Tibial nerve (tissue), 4 donors: ENCODE results near the gene NPR3. TPM values are rescaled to one million over a fixed set of nuclear protein-coding genes. Genes with fewer than 3 reads are reported as not detected.

Experiments
- DNase-seq, 2 donors: peaks; one replicate each; pipeline ENCODE4 v3.0.0-alpha.2; 2019; ENCODE audit warnings: low spot score in 2 of 2
- H3K27ac ChIP-seq, 4 donors: fragments of 200-600 bp; sonication (generic) in 3 of 4; one replicate each; pipeline ENCODE4 v1.5.1; 2017 to 2019; ENCODE audit warnings: mild to moderate bottlenecking in 1 of 4
- H3K27me3 ChIP-seq, 2 donors: fragments of 200-600 bp; sonication (generic) in 1 of 2; one replicate each; pipeline versions ENCODE4 v1.5.1 to v1.6.0; 2017 to 2019
- H3K36me3 ChIP-seq, 3 donors: fragments of 200-600 bp; sonication (generic); one replicate each; pipeline ENCODE4 v1.5.1; 2018 to 2019
- H3K4me1 ChIP-seq, 4 donors: fragments of 200-600 bp; sonication (generic) in 3 of 4; one replicate each; pipeline ENCODE4 v1.5.1; 2017 to 2019
- H3K4me3 ChIP-seq, 4 donors: fragments of 200-600 bp; sonication (generic) in 3 of 4; one replicate each; pipeline ENCODE4 v1.5.1; 2017 to 2019; ENCODE audit warnings: mild to moderate bottlenecking in 1 of 4, moderate library complexity in 1 of 4
- H3K9me3 ChIP-seq, 4 donors: fragments of 200-600 bp; sonication (generic) in 3 of 4; one replicate each; pipeline ENCODE4 v1.5.1; 2017 to 2019
- EP300 ChIP-seq, 2 donors: sonication (generic); formaldehyde crosslinking; IDR thresholded peaks; one replicate each; pipeline ENCODE4 v1.6.1; 2017; ENCODE audit warnings: antibody characterized with exemption in 2 of 2, mild to moderate bottlenecking in 1 of 2
- POLR2A ChIP-seq, 2 donors: fragments of 450-650 bp; IDR thresholded peaks; one replicate each; pipeline ENCODE4 v1.6.1; 2017; ENCODE audit warnings: antibody characterized with exemption in 2 of 2, mild to moderate bottlenecking in 2 of 2, moderate library complexity in 2 of 2
- WGBS, 2 donors: methylation state at CpG; one replicate each; pipeline ENCODE4 v1.1.5; 2018; 5-methylcytosine and 5-hydroxymethylcytosine counted together
- total RNA-seq, 4 donors: library from RNA; depleted of rRNA; stranded (reverse); fragments of >200 nt; gene quantifications; one replicate each; pipeline ENCODE4 v1.1.0, GENCODE V29; 2016
- TF ChIP-seq, protein P1 (sequence below), 5 experiments: fragments of 200-600 bp in 3 of 5; fragments of 450-650 bp in 2 of 5; sonication (generic) in 3 of 5; IDR thresholded peaks; one replicate each; pipeline ENCODE4 v1.5.1; 2016 to 2019; ENCODE audit warnings: antibody characterized with exemption in 5 of 5, mild to moderate bottlenecking in 3 of 5, moderate library complexity in 2 of 5

The NPR3 gene, protein sequence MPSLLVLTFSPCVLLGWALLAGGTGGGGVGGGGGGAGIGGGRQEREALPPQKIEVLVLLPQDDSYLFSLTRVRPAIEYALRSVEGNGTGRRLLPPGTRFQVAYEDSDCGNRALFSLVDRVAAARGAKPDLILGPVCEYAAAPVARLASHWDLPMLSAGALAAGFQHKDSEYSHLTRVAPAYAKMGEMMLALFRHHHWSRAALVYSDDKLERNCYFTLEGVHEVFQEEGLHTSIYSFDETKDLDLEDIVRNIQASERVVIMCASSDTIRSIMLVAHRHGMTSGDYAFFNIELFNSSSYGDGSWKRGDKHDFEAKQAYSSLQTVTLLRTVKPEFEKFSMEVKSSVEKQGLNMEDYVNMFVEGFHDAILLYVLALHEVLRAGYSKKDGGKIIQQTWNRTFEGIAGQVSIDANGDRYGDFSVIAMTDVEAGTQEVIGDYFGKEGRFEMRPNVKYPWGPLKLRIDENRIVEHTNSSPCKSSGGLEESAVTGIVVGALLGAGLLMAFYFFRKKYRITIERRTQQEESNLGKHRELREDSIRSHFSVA
- total RNA-seq: 10 to 100 TPM; 10.8 to 81.5 (median 32.5) TPM

DNA sequence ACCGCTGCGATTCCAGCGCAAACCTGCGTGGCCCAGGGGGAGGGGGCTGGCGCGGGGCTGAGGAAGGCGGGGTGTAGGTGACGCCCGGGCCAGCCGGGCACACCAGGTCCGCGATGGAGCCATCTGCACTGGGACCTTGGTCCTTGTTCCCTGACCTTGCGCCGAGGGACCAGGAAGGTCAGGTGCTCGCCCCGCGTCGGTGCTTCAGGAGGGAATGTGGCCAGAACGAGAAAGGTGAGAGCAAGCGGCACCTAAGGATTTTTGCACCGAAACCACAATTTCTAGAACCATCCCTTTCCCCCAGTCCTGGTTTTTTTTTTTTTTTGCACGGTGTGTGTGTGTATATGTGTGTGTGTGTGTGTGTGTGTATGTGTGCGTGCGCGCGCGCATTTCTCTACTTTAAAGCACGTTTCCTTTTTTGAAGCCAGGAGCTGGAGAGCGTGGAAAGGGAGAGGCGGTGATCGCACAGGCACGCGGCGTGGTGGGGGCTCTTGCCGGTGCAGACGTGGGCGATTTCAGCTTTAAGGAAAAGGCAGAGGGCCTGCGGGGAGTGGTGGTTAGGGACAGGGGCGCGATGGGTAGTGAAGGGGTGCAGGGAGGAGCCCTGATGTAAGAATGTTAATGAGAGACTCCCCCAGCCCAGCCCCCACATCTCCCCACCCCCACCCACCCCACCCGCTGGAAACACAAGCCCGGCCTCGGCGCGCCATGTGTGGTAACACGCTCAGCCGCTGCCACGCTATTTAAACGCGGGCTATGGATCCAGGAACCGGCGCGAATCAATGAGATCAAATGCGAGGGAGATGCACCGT, at the start of gene NPR3:
Gene NPR3, plus strand, starts transcription at position 772 of the 812 bp plus-strand sequence. CDS start 456 bp downstream, outside the sequence.
- Histone ChIP-seq H3K27me3 (peaks cover 0 to 42% of the 10 kb centered on the region in 2 donors), H3K4me1 (peaks cover 0 to 37% (median 7%) of the 10 kb centered on the region in 4 donors), H3K9me3 (no peaks in the 10 kb centered on the region), H3K36me3 (no peaks in the 10 kb centered on the region), H3K4me3 (peak within 1 kb of the TSS; percentile 42 to 60 (median 52)), H3K27ac (peak within 1 kb of the TSS; percentile 48 to 78 (median 62))
- WGBS, 2 donors: 0% methylated on average over 46 to 55 of the region's 55 CpGs
- TF ChIP-seq EP300 (IDR thresholded peaks at IDR 0.05) (no peak), POLR2A (IDR thresholded peaks at IDR 0.05) (no peak)
- TF ChIP-seq, protein P1, sequence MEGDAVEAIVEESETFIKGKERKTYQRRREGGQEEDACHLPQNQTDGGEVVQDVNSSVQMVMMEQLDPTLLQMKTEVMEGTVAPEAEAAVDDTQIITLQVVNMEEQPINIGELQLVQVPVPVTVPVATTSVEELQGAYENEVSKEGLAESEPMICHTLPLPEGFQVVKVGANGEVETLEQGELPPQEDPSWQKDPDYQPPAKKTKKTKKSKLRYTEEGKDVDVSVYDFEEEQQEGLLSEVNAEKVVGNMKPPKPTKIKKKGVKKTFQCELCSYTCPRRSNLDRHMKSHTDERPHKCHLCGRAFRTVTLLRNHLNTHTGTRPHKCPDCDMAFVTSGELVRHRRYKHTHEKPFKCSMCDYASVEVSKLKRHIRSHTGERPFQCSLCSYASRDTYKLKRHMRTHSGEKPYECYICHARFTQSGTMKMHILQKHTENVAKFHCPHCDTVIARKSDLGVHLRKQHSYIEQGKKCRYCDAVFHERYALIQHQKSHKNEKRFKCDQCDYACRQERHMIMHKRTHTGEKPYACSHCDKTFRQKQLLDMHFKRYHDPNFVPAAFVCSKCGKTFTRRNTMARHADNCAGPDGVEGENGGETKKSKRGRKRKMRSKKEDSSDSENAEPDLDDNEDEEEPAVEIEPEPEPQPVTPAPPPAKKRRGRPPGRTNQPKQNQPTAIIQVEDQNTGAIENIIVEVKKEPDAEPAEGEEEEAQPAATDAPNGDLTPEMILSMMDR (IDR thresholded peaks at IDR 0.05): no peak
- no peak for DNase-seq

GRCh38 chr5:32664523-32664922, 46.6 kb upstream of the NPR3 start:
- no peak overlapping the region for H3K27ac ChIP-seq
- TF ChIP-seq EP300 (IDR thresholded peaks at IDR 0.05) (no peak), POLR2A (IDR thresholded peaks at IDR 0.05) (no peak)
- TF ChIP-seq, protein P1 (IDR thresholded peaks at IDR 0.05): no peak
- no peaks in the 10 kb centered on the region for H3K4me1 ChIP-seq
- H3K9me3 ChIP-seq: peaks cover 0 to 55% (median 4%) of the 10 kb centered on the region in 4 donors
- H3K27me3 ChIP-seq: no peaks in the 10 kb centered on the region
- no peak for DNase-seq
- WGBS, 2 donors: 88 to 93% methylated on average over 8 of the region's 8 CpGs
- no peaks in the 10 kb centered on the region for H3K36me3 ChIP-seq
- no peak overlapping the region for H3K4me3 ChIP-seq

DNA sequence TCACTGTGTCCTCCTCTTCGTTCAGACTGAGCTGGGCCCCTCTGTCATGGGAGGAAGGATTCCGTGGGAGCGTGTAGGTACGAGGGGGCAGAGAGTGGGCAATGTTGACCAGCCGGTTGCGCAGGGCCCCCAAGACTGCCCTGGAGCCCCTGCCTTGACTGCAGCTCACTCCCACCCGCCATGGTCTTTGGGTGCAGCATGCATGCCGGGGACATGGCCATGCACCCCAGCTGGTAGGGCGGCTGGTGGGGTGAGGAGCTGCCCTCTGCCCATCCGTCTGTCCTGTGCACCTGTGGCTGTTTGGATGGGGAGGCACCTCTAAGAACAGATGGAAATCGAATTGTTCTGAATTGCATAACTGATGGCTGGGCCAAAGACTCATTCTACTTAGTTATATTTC, 42.6 kb upstream of the NPR3 start:
- WGBS, 2 donors: 76 to 87% methylated on average over 9 to 10 of the region's 11 CpGs

DNA sequence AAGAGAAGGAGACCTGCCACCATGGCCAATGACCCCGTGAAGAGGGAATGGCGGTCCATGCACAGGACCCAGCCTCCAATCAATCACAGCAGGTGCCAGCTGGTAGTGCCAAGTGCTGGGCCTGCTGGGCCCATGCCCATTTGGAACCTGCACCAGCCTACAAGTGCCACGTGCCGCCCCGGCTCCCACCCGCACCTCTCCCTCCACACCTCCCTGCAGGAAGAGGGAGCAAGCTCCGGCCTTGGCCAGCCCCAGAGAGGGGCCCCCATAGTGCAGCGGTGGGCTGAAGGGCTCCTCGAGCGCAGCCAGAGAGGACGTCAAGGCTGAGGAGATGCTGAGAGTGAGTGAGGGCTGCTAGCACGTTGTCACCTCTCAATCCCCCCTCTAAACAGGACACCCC, 37.8 kb upstream of the NPR3 start:
- 81 to 90% methylated on average over 11 to 12 of the region's 12 CpGs for WGBS, 2 donors
- DNase-seq: no peak
- Histone ChIP-seq H3K27ac (no peak overlapping the region), H3K4me3 (no peak overlapping the region), H3K9me3 (peaks cover 0 to 33% (median 2%) of the 10 kb centered on the region in 4 donors), H3K4me1 (no peaks in the 10 kb centered on the region), H3K36me3 (no peaks in the 10 kb centered on the region), H3K27me3 (no peaks in the 10 kb centered on the region)
- TF ChIP-seq EP300 (IDR thresholded peaks at IDR 0.05) (no peak), POLR2A (IDR thresholded peaks at IDR 0.05) (no peak)
- TF ChIP-seq, protein P1 (IDR thresholded peaks at IDR 0.05): no peak

More for the DNA sequence above, 42.6 kb upstream of the NPR3 start:
- Histone ChIP-seq H3K27me3 (no peaks in the 10 kb centered on the region), H3K4me3 (no peak overlapping the region), H3K4me1 (no peaks in the 10 kb centered on the region), H3K27ac (no peak overlapping the region), H3K36me3 (no peaks in the 10 kb centered on the region), H3K9me3 (peaks cover 0 to 57% (median 2%) of the 10 kb centered on the region in 4 donors)
- DNase-seq: no peak
- TF ChIP-seq POLR2A (IDR thresholded peaks at IDR 0.05) (no peak), EP300 (IDR thresholded peaks at IDR 0.05) (no peak)

DNA sequence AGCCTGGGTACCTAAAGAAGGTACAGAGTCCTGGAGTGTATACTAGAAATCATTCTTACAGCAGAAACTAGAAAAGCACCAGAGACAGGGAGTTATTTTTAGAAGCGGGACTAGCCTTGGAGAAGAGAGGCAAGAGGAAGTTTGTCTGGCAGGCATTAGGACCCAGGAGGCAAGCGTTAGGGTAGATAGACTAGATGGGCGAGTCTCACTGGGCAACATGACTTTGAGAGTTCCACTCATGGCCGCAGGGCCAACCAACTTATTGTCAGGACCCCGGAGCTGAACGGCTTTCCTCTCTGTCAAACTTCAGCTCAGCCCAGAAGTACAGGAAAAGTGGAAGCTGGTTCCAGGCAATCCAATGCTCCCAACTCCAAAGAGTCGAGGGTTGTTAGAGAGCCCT, 34.1 kb upstream of the NPR3 start:
- Histone ChIP-seq H3K4me1 (no peaks in the 10 kb centered on the region), H3K27ac (no peak overlapping the region), H3K36me3 (no peaks in the 10 kb centered on the region), H3K4me3 (no peak overlapping the region), H3K9me3 (peaks cover 0 to 16% (median 2%) of the 10 kb centered on the region in 4 donors), H3K27me3 (no peaks in the 10 kb centered on the region)
- TF ChIP-seq POLR2A (IDR thresholded peaks at IDR 0.05): no peak
- no peak for TF ChIP-seq EP300 (IDR thresholded peaks at IDR 0.05)
- TF ChIP-seq, protein P1 (IDR thresholded peaks at IDR 0.05): no peak
- DNase-seq: no peak
- 69 to 81% methylated on average over 7 of the region's 7 CpGs for WGBS, 2 donors
